Middle frontal gyrus (tissue), 1 donor: ENCODE results near the gene USP48.
"Not testable (repeated sequence)": the region's sequence is repeated elsewhere in the genome, so short reads cannot be mapped to it uniquely, and the experiment has no call there.

Source experiments
- DNase-seq: peaks from one replicate; pipeline ENCODE4 v3.0.0-alpha.2; 2015; ENCODE audit warnings: low spot score; ENCODE audit errors: extremely low spot score

USP48 gene

DNA sequence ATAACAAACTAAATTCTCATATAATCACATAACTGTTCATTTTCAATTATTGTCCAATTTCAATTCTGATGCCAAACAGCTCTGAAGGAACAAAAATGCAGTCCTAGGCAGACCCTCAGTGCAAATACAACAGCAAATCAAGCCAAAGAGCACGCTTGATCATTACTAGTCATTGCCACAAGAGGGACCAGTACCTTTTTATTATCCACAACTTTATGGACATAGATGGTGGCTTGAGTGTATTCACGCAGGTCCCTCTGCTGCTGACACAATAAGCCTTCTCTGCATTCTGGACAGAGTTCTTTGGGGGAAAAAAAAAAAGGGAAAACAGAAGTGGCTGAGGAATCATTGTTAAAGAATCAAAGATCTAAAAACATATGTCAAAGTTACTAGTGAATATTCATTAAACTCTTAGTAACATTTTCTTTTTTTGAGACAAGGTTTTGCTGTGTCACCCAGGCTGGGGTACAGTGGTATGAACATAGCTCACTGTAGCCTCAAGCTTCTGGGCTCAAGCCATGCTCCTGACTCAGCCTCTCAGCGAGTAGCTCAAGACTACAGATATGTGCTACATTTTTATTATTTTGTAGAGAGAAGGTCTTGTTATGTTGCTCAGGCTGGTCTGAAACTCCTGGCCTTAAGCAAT lies 79.5 kb downstream of the USP48 start:
- no peak for DNase-seq

DNA sequence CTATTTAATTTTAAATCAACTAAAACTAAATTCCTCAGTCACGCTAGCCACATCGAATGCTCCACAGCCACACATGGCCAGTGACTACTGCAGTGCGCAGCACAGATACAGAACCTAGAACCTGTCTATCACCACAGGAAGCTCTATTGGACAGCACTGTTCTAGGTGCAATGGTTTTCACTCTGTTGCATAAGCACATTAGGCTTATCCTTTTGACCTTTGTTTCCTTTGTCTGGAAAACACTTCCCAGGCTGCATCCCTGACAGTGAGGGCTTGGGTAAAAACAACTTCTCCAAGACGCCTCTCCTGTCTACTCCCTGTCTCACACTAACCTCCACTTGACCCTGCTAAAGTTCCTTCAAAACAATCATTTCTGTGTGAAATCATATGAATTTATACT lies 80.2 kb downstream of the USP48 start:
- DNase-seq, result no peak

DNA sequence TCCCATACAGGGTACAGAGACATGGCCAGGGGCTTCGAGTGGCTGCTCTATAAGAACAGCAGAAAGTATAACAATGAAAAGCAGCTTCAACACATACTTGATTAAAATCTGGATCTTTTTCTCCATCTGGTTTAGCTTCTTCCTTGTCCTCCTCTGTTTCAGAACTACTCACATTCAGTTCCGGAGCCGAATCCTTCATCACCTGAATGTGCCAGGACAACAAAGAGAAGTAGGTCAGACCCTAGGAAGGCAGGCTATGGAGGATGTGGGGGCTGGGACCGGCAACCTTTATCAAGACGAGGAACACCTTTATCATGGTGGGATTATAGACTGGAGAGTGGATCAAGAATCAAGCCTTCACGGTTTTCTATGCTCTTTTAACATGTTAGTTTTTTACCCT lies 81.5 kb downstream of the USP48 start:
- no peak for DNase-seq

DNA sequence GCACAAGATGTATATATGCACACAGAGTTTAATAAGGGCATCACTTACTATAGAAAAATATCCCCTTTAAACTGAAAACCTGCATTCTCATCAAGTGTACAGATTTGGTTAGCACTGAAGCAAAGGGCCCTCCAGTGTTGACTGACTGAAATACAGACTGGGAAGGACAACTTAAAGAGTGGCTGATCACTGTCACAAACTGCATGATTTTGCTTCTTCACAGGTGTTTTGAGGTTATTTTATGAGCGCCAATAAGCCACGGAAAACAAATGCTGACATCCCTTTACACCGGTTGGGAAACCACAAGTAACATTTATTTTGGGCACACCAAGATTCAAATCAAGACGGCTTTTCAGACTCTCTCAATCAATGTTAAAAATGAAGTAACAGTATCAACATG lies 82.9 kb downstream of the USP48 start:
- no peak for DNase-seq

DNA sequence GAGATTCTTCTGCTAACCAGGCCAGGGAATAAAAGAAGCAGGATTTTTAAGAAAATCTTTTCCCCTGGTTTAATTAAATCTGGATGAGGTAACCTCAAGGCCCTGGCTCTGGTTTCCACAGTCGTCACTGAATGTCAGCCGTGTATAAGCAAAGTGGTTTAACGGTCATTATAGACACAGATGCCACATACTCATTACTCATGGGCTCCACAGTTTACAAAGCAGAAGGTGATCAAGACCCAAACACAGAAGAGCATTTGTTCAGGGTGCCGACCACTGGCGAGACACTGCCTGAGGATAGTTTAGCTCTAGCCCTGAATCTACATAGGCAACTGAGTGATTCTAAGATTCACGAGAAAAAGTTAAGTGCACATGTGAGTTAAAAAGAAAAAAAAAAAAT lies 86.0 kb downstream of the USP48 start:
- DNase-seq, result no peak

DNA sequence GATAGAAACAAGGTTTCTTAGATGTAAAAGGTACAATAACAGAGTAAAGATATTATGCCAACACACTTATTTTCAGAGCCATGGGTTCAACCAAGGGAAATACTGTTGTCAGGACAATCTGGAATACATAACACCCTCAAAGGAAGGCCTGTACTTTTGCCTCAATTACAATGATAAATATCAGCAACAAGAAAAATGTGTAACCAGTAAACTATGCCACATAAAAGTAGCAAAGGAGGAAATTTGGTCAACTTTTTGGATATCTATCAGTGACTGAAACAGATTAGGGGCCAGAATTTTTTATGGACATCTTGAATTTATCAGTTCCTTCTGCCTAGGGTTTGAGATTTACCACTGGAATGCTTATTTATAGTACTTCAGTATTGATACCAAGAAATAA lies 89.2 kb downstream of the USP48 start:
- no peak for DNase-seq

DNA sequence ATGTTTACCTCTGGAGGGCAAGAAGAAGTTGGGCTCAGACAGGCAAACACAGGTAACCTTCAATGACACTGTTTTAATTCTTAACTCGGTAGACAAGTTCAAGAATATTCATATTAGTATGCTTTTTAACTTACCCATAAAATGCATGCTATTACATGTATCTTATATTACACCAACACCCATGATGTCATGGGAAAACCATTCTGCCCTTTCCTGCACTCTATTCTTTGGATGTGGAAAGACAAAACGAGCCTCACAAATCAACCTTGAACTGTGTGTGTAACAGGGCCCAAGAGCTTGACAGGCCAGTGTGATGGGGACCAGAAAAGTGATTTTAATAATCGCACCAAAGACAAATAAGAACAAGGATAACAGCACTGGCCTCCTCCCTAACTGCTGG lies 91.2 kb downstream of the USP48 start:
- DNase-seq, result no peak

DNA sequence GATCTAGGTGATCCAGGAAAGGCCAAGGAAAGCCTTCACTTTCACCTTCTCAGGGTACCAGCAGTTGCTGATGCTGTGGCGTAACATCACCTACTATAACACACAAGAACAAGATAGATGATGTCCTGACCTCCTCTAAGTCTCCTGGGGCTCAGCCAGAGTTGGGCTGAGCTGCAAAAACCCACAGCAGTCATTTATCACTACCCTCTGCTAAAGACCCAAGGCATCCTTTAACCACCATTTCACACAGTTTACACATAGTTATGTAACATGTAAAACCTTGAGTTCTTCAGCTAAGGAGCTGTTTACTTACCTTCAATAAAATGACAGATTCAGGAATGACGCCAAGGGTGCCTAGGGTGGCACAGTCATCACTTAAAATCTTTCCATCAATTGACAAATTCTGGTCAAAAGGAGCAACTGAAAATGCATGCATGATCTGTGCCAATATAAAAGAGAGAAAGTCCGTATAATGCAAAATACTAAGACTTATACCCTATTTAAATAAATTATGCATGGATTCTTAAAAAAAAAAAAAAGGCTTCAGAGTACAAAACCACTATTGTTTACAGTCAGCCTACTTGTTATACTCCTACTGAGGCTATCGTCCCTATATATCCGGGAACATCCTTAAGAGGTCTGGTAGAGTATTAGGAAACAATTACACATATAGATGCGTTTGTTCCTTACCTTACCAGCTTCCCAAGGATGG lies 93.1 kb downstream of the USP48 start:
- DNase-seq, result no peak

DNA sequence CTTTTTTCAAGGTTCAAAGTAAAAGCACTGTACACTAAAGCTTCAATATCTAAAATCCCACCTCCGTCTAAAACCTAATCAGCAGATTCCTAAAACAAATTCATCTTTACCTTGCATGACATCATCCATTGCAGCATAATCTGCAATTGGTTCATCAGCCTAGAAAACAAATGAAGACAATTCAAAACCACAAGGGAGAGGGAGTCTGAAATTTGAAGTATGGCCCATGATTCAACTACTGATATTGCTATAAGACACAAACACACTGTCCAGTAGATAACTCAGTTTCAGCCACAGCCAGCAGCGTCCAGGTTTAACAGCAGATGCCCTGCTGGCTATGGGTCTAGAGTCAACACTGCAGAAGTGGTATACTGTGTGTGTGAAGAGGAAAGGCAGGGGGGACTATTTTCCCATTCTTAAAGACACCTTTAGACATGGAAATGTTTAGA lies 95.8 kb downstream of the USP48 start:
- no peak for DNase-seq

DNA sequence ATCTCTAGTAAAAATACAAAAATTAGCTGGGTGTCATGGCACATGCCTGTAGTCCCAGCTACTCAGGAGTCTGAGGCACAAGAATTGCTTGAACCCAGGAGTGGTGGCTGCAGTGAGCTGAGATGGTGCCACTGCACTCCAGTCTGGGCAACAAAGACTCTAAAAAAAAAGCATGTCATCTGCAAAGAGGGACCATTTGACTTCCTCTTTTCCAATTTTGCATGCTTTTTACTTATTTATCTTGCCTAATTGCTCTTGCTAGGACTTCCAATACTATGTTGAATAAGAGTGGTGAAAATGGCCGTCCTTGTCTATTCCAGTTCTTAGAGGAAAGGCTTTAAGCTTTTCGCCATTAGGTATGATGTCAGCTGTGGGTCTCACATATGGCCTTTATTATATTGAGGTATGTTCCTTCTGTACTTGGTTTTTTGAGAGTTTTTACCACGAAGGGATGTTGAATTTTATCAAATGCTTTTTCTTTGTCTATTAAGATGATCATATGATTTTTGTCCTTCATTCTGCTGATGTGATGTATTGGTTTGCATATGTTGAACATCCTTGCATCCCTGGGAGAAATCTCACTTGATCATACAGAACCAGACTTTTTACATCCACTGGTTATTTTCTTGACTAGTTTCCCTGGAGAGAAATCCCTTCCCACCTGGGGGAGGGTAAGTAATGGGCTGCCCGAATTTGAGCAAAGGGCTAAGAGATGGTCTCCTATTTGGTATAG lies 96.8 kb downstream of the USP48 start:
- no peak for DNase-seq

DNA sequence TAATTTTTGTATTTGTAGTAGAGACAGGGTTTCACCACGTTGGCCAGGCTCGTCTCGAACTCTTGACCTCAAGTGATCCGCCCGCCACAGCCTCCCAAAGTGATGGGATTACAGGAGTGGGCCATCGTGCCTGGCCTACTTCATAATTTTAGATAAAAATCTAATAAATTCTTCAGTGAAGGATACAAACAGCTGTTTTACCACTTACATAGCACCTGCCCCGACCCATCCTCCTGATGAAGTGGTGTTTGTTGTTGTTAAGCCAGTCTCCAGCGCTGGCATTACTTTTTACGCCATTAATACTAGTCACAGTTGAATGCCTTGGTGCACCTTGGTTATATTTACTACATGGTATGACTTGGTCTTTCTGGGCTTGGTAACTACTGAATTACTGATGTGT lies 101.5 kb downstream of the USP48 start:
- no peak for DNase-seq

DNA sequence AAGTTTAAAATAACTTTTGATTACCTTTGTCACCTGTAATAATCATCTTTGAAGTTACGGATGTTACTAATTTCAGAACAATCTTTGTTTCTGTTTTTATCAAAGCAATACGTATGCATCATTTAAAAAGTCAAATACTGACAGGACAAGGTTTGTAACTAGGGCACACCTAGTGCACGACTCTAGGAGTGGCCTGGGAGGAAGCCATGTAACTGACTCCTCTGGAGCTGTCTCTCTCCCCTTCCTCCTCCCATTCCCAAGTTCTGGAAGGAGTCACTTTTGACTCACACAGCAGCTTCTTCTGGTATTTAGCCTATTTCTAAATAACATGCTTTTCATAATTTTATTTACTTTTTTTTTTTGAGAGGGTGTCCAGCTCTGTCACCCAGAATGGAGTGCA lies 102.0 kb downstream of the USP48 start:
- DNase-seq, result no peak

DNA sequence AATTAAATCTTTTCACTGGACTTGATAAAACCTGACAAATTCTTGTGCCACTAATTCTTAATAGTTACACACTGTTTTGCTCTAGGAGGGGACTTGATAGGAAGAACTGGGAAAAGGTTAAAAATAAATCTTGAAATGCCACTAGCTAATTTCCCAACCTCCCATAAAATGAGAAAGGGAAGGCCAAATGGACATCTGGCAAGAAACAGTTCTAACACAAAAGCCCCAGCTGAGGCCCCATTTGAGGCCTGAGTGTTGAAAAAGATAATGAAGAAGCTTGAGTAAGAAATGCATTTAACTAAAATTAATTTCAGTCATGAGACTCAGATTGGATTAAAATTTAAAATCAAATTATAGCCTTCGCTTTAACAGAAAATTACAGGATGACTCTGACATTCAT lies 102.6 kb downstream of the USP48 start:
- DNase-seq, result no peak

DNA sequence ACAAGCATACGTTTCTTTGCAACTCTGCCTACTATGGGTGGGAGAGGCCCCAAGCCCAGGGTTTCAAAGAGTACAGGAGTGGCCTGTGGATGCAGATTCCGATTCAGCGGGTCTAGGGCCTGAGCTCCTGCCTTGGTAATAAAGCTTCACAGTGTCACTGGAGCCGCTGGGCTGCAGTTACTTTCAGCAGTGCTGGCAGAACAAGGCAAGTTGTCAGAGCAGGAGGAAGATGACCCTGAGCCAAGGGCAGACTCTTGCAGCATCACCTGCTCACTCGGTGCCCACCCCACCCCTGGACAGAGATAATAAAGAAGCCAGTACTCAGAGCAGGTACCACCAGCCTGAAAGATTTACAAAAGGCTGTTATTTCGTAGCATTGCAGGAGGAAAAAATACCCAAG lies 105.8 kb downstream of the USP48 start:
- no peak for DNase-seq

DNA sequence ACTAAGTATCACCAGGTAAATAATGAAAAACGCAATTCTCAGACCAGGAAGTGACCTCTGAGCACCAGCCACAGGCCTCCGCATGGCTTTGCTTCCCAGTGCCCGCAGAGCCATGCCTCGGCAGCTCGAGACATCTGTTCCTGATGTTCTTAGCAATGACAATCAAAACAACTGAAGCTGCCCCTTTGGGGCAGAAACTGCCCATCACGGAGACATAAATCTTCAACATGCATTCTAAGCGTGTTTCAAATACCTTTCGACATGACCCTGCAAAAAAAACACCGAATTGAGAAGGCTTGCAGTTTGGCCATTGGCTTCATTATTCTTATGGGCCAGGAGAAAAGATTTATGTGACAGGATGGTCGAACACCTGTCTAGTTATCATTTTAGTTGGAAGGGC lies 108.0 kb downstream of the USP48 start:
- no peak for DNase-seq

DNA sequence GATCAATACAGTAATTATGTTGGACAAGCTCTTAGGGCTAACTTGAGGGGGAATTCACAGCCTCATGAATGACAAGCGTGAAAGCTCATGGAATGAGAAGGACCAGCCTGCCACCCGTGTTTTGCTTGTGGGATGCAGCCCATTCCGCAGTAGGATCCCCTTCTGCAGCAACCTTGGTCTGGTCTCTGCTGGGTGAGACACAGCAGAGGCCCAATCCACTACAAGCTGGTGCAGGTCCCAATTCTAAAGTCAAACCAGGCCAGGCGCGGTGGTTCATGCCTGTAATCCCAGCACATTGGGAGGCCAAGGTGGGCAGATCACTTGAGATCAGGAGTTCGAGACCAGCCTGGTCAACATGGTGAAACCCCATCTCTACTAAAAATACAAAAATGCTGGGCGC lies 109.1 kb downstream of the USP48 start:
- DNase-seq, result not testable (repeated sequence)

DNA sequence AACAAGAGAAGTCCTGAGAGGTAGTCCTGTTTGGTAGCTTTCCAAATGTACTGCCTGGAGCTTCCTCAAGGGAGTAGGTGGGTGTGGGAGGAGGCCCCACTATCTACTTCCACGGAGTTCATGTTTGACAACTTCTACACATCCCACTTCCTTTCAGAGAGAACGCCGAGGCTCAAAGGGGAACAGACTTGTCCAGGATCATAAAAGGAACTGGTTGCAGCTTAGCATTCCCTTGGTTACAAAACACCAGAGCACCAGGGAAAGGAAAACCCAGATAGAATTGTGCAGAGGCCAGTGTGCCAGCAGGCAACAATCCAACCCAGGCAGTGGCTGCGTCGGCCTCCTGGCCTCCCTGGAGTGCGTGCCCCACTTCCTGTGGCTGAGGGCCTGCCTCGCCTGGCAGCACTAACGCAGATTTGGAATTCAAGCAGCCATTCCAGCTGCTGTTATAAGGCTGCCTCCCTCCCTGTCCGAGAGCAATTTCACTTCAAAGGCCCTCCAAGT lies 109.6 kb downstream of the USP48 start:
- DNase-seq, result no peak

DNA sequence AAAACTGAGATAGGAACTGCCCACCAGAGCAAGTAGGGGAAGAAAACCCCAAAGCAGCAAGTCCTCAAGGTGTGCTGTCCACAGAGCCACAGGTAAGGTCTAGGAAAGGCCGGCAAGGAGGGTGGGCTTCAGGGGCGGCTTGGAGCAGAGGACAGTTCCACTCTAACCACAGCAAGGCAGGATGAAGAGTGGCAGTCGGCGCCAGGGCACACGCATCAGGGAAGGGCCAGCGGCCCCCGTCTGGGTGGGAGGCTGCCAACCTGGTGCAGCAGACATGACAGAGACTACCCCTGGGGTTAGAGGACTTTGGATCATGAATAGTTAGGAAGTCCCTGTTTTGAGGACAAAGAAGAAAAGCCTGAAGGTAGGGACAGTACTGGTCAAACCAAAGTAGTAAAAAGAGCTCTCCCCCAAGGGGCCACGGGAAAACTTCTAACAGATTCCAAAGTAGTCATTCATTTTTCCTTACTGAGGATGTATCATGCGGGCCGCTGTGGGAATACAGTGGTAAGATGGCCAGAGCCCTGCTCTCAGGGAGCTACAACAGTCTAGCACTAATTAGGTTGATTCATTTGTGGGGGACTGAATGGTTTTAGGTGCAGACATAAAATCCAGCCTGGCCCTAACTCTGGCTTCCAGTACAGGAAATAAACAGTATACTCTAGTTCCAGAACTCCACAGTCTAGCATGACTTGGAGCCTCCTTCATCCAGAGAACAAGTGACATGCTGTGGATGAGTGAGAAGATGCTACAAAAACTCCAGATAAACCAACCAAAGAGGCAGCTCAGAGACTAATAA lies 110.3 kb downstream of the USP48 start:
- no peak for DNase-seq

DNA sequence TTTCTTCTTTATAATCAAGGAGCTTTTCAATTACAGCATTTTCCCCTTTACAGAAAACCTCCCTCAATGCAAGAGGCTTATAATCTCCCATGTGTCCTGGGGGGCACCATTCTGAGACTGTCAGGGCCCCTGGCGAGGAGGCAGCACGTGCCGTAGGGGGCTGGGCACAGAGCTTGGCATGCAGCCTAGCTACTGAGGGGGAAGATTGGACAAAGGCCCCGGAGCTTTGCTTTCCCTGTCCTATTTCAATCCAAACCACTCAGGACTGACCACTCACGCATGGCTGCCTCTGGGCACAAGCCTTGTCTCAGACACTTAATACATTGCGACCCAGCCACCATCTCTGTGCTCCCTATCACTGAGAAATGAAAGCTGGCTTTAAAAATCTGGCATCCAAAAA lies 111.0 kb downstream of the USP48 start:
- DNase-seq, result no peak

DNA sequence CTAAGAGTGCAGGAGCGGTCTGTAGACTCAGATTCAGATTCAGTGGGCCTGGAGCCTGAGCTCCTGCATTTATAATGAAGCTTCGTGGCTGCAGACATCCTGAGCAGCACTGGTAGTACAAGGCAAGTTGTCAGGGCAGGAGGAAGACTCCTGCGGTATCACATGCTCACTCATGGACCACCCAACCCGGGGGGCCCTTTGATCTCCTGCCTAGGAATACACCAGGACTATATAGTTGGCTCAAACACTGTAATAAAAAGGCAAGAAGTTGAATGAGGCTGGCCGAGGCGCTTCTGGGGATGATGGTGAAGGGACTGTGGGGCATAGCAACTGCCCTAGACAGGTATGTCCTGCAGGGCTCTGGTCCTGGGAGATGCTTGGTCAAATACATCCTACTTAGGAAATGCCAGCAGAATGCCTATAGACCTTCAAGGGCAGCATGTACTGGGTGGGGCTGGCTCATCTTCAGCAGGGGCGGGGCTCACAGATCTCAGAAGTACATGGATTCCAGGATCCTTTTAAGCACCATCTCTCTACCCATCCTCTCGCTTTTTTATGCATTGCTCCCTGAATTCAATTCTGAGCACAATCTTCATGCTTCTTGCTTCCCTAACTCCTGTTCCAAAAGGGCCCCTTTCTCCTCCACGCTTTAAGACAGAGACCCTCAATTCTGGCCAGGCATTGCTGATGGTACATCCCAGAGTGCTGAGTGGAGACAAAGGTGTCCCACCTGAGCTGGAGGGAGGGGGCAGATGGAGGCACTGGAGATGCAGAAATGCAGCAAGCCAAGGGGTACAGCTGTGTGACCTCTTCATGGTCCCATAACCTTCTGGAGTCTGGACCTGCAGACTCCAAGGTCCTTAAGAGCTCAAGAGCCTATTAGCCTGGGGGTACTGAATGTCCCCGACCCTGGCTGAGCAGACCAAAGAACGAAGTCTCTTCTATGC lies 111.7 kb downstream of the USP48 start:
- DNase-seq, result no peak
